ENCODE data around the gene ZYX.
"Not testable (repeated sequence)": the region's sequence is repeated elsewhere in the genome, so short reads cannot be mapped to it uniquely, and the experiment has no call there.

ZYX gene

GRCh38 chr7:143395187-143396149 is 14.3 kb downstream of the ZYX start:
- in situ Hi-C loops (cut with HindIII; ENCODE audit: low sequenced_read_pairs): no loop called here

DNA sequence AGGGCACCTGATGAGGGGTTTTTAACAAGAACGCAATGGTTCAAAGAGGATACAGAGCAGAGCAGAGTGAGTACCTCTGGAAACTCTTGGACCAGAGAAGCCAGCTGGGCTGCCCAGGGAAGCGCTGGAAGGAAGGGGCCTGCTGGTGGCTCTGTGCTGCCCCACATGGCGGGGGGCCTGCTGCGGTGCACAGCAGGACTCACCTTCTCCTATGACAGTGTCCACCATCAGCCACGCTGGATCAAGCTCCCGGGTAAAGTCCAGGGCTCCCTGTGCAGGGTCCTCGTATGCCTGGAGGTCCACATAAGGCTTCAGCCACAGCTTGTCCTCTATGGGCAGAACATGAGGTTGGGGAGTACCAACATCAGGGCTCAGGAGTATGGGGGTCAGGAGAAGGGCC is 15.0 kb downstream of the ZYX start:
- in situ Hi-C loops (cut with HindIII; ENCODE audit: low sequenced_read_pairs): no loop called here

GRCh38 chr7:143396625-143397556 is 15.7 kb downstream of the ZYX start:
- in situ Hi-C loops (cut with HindIII; ENCODE audit: low sequenced_read_pairs): no loop called here

DNA sequence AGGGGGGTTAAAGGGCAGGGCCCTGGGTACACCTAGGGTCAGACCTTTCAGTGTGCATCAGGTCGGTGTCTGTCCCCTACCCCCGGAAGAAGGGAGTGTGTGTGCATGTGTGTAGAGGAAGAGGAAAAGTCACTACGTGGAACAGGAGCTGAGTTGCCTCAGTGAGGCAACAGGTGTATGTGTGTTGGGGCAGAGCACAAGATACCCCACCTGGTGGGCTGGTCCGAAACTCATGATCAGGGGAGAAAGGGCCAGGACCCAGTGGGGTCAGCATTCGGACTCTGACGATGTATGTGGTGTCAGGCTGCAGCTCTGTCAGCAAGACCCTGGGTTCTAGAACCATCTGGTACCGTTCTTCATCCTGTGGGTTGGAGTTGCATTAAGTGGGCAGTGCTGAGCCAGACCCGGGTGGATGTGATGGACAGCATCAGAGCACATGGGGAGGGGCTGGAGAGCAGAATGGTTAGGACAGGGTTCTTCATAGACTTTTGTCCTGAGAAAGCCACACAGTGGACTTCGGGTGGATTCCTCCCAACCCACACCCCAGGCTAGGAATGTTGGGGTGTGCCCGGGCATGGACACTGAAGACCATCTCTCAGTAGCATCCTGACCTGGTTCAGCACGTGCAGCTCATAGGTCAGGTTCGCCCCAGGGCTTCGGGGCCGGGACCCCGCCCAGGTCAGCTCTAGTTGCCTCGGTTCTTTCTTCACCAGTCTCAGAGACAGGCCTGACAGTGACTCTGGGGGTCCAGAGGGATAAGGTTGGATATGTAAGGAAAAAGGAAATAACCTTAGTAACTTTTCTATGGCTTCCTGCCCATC is 16.8 kb downstream of the ZYX start:
- in situ Hi-C loops (cut with HindIII; ENCODE audit: low sequenced_read_pairs): no loop called here

- in situ Hi-C loops (cut with HindIII; ENCODE audit: low sequenced_read_pairs): no loop called here
Observed at GRCh38 chr7:143398616-143399015, 17.5 kb downstream of the ZYX start.

DNA sequence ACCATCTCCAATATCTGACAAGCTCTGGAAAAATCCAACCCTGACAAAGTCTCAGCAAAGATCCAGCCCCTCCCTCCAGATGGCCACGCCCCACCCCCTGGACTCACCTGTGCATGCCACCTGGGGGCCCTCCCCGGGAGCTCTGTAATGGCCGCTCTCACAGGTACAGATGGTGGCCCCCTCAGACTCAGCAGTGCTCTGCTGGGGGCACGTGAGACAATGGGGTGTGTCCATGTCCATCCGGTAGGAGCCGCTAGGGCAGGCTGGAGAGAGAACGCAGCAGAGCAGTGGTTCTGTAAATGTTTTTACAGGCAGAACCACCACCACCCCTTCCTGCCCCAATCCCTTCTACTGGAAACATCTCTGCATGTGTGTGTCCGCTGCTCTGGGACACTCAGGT is 18.0 kb downstream of the ZYX start:
- in situ Hi-C loops (cut with HindIII; ENCODE audit: low sequenced_read_pairs): no loop called here

- in situ Hi-C loops (cut with HindIII; ENCODE audit: low sequenced_read_pairs): no loop called here
Observed at GRCh38 chr7:143399642-143400041, 18.5 kb downstream of the ZYX start.

DNA sequence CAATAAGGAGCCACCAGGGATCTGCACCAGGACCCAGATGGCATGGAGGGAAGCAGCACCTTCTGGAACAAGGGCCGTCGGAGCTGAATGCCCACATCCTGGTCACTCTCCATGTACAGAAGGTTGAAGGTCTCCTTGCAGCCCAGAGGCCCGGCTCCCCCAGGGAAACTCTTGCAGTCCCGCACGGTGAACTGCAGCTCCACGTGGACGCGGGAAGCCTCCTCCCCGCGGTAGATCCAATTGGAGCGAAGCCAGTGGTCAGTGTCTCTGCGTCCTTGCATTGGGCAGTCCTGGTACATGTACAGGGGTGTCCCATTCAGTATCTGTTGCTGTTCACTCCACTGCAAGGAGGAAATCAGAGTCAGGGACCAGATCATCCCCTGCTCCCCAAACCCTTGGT is 20.1 kb downstream of the ZYX start:
- in situ Hi-C loops (cut with HindIII; ENCODE audit: low sequenced_read_pairs): no loop called here

DNA sequence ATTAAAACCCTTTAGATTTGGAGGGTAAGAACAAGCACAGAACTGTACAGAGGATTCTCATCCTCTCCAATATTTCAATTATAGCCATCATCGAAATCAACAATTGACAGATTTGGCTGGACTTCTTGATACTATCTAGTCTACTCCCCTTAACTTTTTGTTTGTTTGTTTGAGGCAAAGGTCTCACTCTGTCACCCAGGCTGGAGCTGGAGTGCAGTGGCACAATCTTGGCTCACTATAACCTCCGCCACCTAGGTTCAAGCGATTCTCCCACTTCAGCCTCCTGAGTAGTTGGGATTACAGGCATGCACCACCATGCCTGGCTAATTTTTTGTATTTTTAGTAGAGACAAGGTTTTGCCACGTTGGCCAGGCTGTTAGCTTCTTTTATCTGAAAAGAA is 21.1 kb downstream of the ZYX start:
- in situ Hi-C loops (cut with HindIII; ENCODE audit: low sequenced_read_pairs): not testable (repeated sequence)

DNA sequence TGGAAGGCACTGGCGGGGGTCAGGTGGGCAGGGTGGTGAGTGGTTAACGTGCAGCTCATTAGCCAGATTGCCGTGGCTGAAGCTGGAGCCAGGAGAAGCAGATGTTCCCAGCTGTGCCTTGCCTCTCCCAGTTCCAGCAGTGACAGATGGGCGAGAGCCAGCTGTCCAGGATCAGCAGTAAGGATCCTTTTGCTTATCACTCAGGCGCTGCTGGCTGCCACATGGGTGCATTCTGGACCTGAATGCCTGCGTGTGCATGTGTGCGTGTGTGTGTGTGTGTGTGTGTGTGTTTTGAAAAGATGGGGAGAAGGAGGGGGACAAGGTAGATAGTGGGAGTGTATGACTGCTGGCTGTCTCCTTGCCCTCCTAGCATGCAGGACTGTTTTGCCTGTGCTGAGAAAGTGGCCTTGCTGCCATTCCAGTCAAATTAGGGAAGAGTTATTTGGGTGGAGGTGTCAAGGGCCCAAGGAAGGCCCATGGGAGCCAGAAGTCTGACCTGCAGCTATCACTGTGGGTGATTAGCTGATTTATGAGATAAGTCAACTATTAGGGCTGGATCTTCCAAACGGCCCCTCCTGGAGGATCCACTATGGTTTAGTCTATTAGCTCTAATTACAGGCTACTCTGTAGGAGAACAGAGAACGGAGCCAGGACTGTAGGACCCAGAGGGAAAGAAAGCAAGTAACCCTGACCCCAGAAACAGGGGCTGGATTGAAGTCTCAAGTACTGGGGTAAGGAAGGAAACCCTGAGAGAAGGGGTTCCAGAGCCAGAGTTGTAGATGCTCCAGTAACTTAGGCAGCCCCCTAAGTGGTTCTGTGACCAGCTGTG is 24.2 kb downstream of the ZYX start:
- in situ Hi-C loops (cut with HindIII; ENCODE audit: low sequenced_read_pairs): no loop called here

DNA sequence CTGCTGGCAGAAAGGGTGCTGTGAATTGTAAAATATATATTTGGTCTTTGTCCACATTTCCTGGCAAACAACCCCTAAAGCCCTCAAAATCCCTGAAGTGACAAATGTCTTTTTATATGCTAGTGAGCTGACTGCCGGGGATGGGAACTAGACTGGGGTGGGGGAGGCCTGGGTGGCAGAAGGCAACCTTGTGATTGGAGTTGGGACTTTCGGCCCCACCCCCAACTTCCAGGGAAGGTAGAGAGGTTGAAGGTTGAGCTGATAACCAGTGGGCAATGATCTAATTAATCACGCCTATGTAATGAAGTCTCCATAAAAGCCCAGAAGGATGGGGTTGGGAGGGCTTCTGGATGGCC is 24.8 kb downstream of the ZYX start:
- in situ Hi-C loops (cut with HindIII; ENCODE audit: low sequenced_read_pairs): no loop called here

DNA sequence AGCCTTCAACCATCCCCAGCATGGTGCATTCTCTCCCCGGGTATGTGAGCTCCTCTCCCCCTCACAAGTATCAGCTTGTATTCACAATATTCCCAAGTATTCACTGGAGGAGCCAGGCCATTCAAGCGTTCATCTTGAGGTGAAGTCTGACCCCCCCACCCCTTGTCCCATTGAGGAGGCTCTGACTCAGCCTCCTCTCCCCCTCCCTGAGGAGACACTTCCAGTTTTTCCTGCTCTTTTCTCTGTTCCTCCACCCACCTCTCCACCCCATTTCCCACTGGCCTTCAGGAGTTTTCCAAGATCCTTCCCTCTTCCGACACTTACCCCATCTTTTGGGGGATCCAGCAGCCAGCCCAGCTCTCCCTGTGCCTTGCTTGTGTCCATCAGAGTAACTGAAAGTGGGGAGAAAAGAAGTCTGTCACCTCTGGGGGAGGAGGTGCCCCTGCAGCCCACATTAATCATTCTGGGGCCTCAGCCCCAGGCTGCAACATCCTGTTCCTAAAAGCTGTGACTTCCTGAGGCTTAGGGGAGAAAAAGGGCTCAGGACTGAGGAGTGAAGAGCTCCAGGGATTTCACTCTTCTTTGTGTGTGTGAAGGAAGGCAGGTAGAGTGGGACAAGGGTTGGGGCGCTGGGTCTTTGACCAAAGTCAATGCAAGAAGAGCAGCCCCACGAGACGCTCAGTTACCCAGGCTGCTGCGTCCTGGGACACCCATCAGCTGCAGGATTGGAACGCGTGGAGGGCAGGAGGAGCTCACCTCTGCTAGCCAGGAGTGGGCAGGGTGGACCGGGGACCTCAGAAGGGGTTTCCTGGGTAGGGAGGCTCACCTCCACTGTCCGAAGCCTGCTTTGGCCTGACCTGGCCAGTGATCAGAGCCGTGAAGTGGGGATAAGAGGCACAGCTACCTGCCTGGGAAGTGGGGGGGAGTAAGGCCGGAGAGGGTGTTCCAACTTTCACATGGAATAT is 26.4 kb downstream of the ZYX start:
- in situ Hi-C loops (cut with HindIII; ENCODE audit: low sequenced_read_pairs): no loop called here

- in situ Hi-C loops (cut with HindIII; ENCODE audit: low sequenced_read_pairs): no loop called here
Observed at GRCh38 chr7:143408252-143408685, 27.1 kb downstream of the ZYX start.

- in situ Hi-C loops (cut with HindIII; ENCODE audit: low sequenced_read_pairs): no loop called here
Observed at GRCh38 chr7:143408686-143409561, 27.8 kb downstream of the ZYX start, which contains the start of gene EPHA1. Gene EPHA1, minus strand, starts transcription at chr7:143408856. Its CDS starts 51 bp downstream, at chr7:143408805.

GRCh38 chr7:143410521-143411004 is 29.4 kb downstream of the ZYX start:
- in situ Hi-C loops (cut with HindIII; ENCODE audit: low sequenced_read_pairs): loop anchor here (10.0 kb wide), 1 partner anchor 396 kb away; no protein-coding TSS in a partner anchor

DNA sequence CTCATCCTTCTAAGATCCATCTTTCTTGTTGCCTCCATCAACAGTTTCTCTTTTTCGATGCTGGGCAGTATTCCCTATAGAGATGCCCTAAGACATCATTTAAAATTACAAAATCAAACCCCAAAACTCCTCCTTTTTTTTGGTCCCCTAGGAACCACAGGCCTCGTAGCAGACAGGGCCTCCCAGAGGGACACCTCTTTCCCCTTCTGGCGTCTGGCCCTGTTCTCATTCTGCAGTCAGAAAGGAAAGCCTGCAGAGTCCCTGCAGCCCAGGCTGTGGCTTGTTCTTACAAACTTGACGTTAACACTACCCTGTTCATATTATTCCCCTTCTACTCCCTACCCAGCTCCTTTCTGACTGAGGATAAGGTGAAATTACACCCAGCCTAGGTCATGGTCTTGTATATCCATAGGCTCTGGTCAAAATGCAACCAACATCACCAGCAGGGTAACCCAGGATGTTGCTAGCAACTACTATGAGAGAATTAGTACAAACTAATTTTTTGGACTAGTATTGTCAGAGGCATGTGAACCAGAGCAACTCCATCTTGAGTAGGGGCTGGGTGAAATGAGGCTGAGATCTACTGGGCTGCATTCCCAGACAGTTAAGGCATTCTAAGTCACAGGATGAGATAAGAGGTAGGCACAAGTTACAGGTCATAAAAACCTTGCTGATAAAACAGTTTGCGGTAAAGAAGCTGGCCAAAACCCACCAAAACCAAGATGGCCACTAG is 31.0 kb downstream of the ZYX start:
- in situ Hi-C loops (cut with HindIII; ENCODE audit: low sequenced_read_pairs): loop anchor here (10.0 kb wide), 1 partner anchor 397 kb away; no protein-coding TSS in a partner anchor

- in situ Hi-C loops (cut with HindIII; ENCODE audit: low sequenced_read_pairs): loop anchor here (10.0 kb wide), 1 partner anchor 398 kb away; no protein-coding TSS in a partner anchor
Observed at GRCh38 chr7:143413123-143413522, 32.0 kb downstream of the ZYX start.
